ENCODE data around the gene MANEA.
"Not testable (repeated sequence)": the region's sequence is repeated elsewhere in the genome, so short reads cannot be mapped to it uniquely, and the experiment has no call there.

The MANEA gene

GRCh38 chr6:95581073-95581472, 3.7 kb downstream of the MANEA start:
- Histone ChIP-seq H3K9me3 (peaks cover 30% of the 10 kb centered on the region), H3K9ac (no peak overlapping the region), H4K20me1 (no peaks in the 10 kb centered on the region), H3K27ac (no peak overlapping the region), H3K4me1 (peaks cover 19% of the 10 kb centered on the region), H3K4me2 (no peak overlapping the region), H3K36me3 (peaks cover 20% of the 10 kb centered on the region), H3K27me3 (no peaks in the 10 kb centered on the region), H3K4me3 (no peak overlapping the region)
- TF ChIP-seq Cebpa-rat (IDR thresholded peaks at IDR 0.05): no peak

GRCh38 chr6:95584226-95584625, 6.9 kb downstream of the MANEA start:
- H3K27me3 ChIP-seq, H3K4me3 ChIP-seq: not testable (repeated sequence)
- H3K9me3 ChIP-seq: peaks cover 30% of the 10 kb centered on the region

GRCh38 chr6:95587989-95588388, 10.7 kb downstream of the MANEA start:
- H3K27me3 ChIP-seq: no peaks in the 10 kb centered on the region
- H3K9ac ChIP-seq: no peak overlapping the region
- no peak overlapping the region for H3K27ac ChIP-seq
- no peak for TF ChIP-seq Cebpa-rat (IDR thresholded peaks at IDR 0.05)
- H3K36me3 ChIP-seq: peaks cover 30% of the 10 kb centered on the region
- H4K20me1 ChIP-seq: no peaks in the 10 kb centered on the region
- H3K4me3 ChIP-seq: no peak overlapping the region
- no peak overlapping the region for H3K4me2 ChIP-seq
- peaks cover 36% of the 10 kb centered on the region for H3K9me3 ChIP-seq
- no peaks in the 10 kb centered on the region for H3K4me1 ChIP-seq

More at GRCh38 chr6:95584226-95584625, 6.9 kb downstream of the MANEA start:
- H3K4me1 ChIP-seq, H4K20me1 ChIP-seq, H3K9ac ChIP-seq, H3K27ac ChIP-seq, H3K4me2 ChIP-seq: not testable (repeated sequence)
- H3K36me3 ChIP-seq: peaks cover 30% of the 10 kb centered on the region

- H3K4me3 ChIP-seq: no peak overlapping the region
- no peak for TF ChIP-seq Cebpa-rat (IDR thresholded peaks at IDR 0.05)
These were observed 11.7 kb downstream of the MANEA start for GRCh38 chr6:95589067-95589466.

GRCh38 chr6:95589826-95590570, 12.7 kb downstream of the MANEA start:
- no peaks in the 10 kb centered on the region for H4K20me1 ChIP-seq
- H3K36me3 ChIP-seq: peaks cover 20% of the 10 kb centered on the region
- TF ChIP-seq Cebpa-rat (IDR thresholded peaks at IDR 0.05): no peak
- no peak overlapping the region for H3K27ac ChIP-seq
- no peak overlapping the region for H3K4me2 ChIP-seq
- H3K27me3 ChIP-seq: no peaks in the 10 kb centered on the region
- H3K9ac ChIP-seq: no peak overlapping the region
- no peak overlapping the region for H3K4me3 ChIP-seq
- peaks cover 18% of the 10 kb centered on the region for H3K9me3 ChIP-seq
- H3K4me1 ChIP-seq: no peaks in the 10 kb centered on the region

More at GRCh38 chr6:95589067-95589466, 11.7 kb downstream of the MANEA start:
- Histone ChIP-seq H3K27ac (no peak overlapping the region), H3K9me3 (peaks cover 28% of the 10 kb centered on the region), H3K9ac (no peak overlapping the region), H3K27me3 (no peaks in the 10 kb centered on the region), H4K20me1 (no peaks in the 10 kb centered on the region), H3K4me1 (no peaks in the 10 kb centered on the region), H3K36me3 (peaks cover 28% of the 10 kb centered on the region), H3K4me2 (no peak overlapping the region)

- Histone ChIP-seq H4K20me1 (no peaks in the 10 kb centered on the region), H3K9ac (no peak overlapping the region), H3K27me3 (no peaks in the 10 kb centered on the region), H3K27ac (no peak overlapping the region), H3K4me3 (no peak overlapping the region), H3K4me2 (no peak overlapping the region), H3K4me1 (no peaks in the 10 kb centered on the region), H3K36me3 (peaks cover 6% of the 10 kb centered on the region), H3K9me3 (peaks cover 10% of the 10 kb centered on the region)
- no peak for TF ChIP-seq Cebpa-rat (IDR thresholded peaks at IDR 0.05)
These were observed 15.7 kb downstream of the MANEA start for GRCh38 chr6:95593025-95593424.

GRCh38 chr6:95596021-95596420, 18.7 kb downstream of the MANEA start:
- TF ChIP-seq Cebpa-rat (IDR thresholded peaks at IDR 0.05): no peak
- no peaks in the 10 kb centered on the region for H4K20me1 ChIP-seq
- peaks cover 6% of the 10 kb centered on the region for H3K36me3 ChIP-seq
- H3K4me1 ChIP-seq: no peaks in the 10 kb centered on the region
- no peaks in the 10 kb centered on the region for H3K27me3 ChIP-seq
- no peak overlapping the region for H3K9ac ChIP-seq
- peaks cover 10% of the 10 kb centered on the region for H3K9me3 ChIP-seq
- no peak overlapping the region for H3K27ac ChIP-seq
- H3K4me3 ChIP-seq: no peak overlapping the region
- no peak overlapping the region for H3K4me2 ChIP-seq

GRCh38 chr6:95599706-95600105, 22.4 kb downstream of the MANEA start:
- Histone ChIP-seq H3K36me3 (peaks cover 4% of the 10 kb centered on the region; the same call in 1 of the 2 replicates), H4K20me1 (no peaks in the 10 kb centered on the region), H3K9me3 (no peaks in the 10 kb centered on the region), H3K9ac (no peak overlapping the region), H3K4me3 (no peak overlapping the region), H3K4me2 (no peak overlapping the region), H3K27me3 (no peaks in the 10 kb centered on the region), H3K4me1 (no peaks in the 10 kb centered on the region), H3K27ac (no peak overlapping the region)
- TF ChIP-seq Cebpa-rat (IDR thresholded peaks at IDR 0.05): no peak

GRCh38 chr6:95601133-95601532, 23.8 kb downstream of the MANEA start:
- H3K36me3 ChIP-seq: peaks cover 10% of the 10 kb centered on the region; the same call in 1 of the 2 replicates

GRCh38 chr6:95614094-95614493, 36.8 kb downstream of the MANEA start:
- Histone ChIP-seq H3K4me3 (no peak overlapping the region), H3K9ac (no peak overlapping the region), H3K4me2 (no peak overlapping the region), H3K36me3 (no peaks in the 10 kb centered on the region), H3K9me3 (no peaks in the 10 kb centered on the region), H3K27ac (no peak overlapping the region), H3K27me3 (no peaks in the 10 kb centered on the region), H3K4me1 (no peaks in the 10 kb centered on the region), H4K20me1 (no peaks in the 10 kb centered on the region)
- TF ChIP-seq Cebpa-rat (IDR thresholded peaks at IDR 0.05): no peak

More at GRCh38 chr6:95601133-95601532, 23.8 kb downstream of the MANEA start:
- Histone ChIP-seq H3K27me3 (no peaks in the 10 kb centered on the region), H3K4me1 (no peaks in the 10 kb centered on the region), H3K4me2 (no peak overlapping the region), H3K9ac (no peak overlapping the region), H3K4me3 (no peak overlapping the region), H3K27ac (no peak overlapping the region), H4K20me1 (no peaks in the 10 kb centered on the region), H3K9me3 (no peaks in the 10 kb centered on the region)
- no peak for TF ChIP-seq Cebpa-rat (IDR thresholded peaks at IDR 0.05)
